Loucy (cell line): ENCODE data around the gene FANCC.

ENCODE experiments used
- H2AFZ ChIP-seq: fragments of 200-600 bp; sonication (generic); 2 replicates; pipeline ENCODE4 v1.6.0; 2016; ENCODE audit warnings: antibody characterized with exemption, mild to moderate bottlenecking, low read length, moderate library complexity
- H3F3A ChIP-seq: fragments of 200-600 bp; 2 replicates; pipeline ENCODE4 v1.6.0; 2016; ENCODE audit warnings: antibody characterized with exemption, low read depth, mild to moderate bottlenecking
- H3K27me3 ChIP-seq: fragments of 200-600 bp; sonication (generic); 2 replicates; pipeline ENCODE4 v1.6.1; 2014; ENCODE audit warnings: low read length, mild to moderate bottlenecking; ENCODE audit not compliant: insufficient read depth, poor library complexity, severe bottlenecking
- H3K36me3 ChIP-seq: fragments of 200-600 bp; sonication (generic); 2 replicates; pipeline ENCODE4 v1.6.1; 2016; ENCODE audit warnings: low read length; ENCODE audit not compliant: insufficient read depth
- H3K4me1 ChIP-seq: fragments of 200-600 bp; sonication (generic); 2 replicates; pipeline ENCODE4 v1.5.1; 2014; ENCODE audit warnings: low read length, mild to moderate bottlenecking; ENCODE audit not compliant: insufficient read depth, poor library complexity, severe bottlenecking
- H3K4me2 ChIP-seq: fragments of 200-600 bp; sonication (generic); 2 replicates; pipeline ENCODE4 v1.6.0; 2014; ENCODE audit warnings: antibody characterized with exemption, low read length, low read depth, mild to moderate bottlenecking; ENCODE audit not compliant: poor library complexity, severe bottlenecking
- H3K4me3 ChIP-seq: fragments of 200-600 bp; sonication (generic); 2 replicates; pipeline ENCODE4 v1.5.1; 2014; ENCODE audit warnings: low read length, mild to moderate bottlenecking, mixed read lengths; ENCODE audit not compliant: poor library complexity, severe bottlenecking
- H3K79me2 ChIP-seq: fragments of 200-600 bp; sonication (generic); 2 replicates; pipeline ENCODE4 v1.6.1; 2014; ENCODE audit warnings: low read length; ENCODE audit not compliant: insufficient read depth
- H3K9ac ChIP-seq: fragments of 200-600 bp; sonication (generic); 2 replicates; pipeline ENCODE4 v1.6.0; 2014; ENCODE audit warnings: mild to moderate bottlenecking, low read depth, low read length, moderate library complexity; ENCODE audit not compliant: poor library complexity, severe bottlenecking
- H3K9me2 ChIP-seq: fragments of 200-600 bp; sonication (generic); replicated peaks from 2 replicates; pipeline ENCODE4 v1.6.1; 2016; ENCODE audit warnings: low read depth, low read length, mixed read lengths
- H3K9me3 ChIP-seq: fragments of 200-600 bp; sonication (generic); 2 replicates; pipeline ENCODE4 v1.6.1; 2014; ENCODE audit warnings: mild to moderate bottlenecking, antibody characterized with exemption, low read length, low read depth; ENCODE audit not compliant: insufficient read depth
- H4K20me1 ChIP-seq: fragments of 200-600 bp; sonication (generic); 2 replicates; pipeline ENCODE4 v1.6.0; 2014; ENCODE audit warnings: antibody characterized with exemption, low read length, mild to moderate bottlenecking; ENCODE audit not compliant: insufficient read depth, poor library complexity, severe bottlenecking
- EZH2phosphoT487 ChIP-seq: fragments of 200-600 bp; IDR thresholded peaks from 2 replicates; pipeline ENCODE4 v1.6.1; 2018; ENCODE audit warnings: antibody characterized with exemption, mild to moderate bottlenecking, moderate library complexity, borderline replicate concordance
- TF ChIP-seq, protein P1 (sequence below): fragments of 200-600 bp; sonication (generic); conservative IDR thresholded peaks from 2 replicates; pipeline ENCODE4 v1.5.1; 2014; ENCODE audit warnings: mild to moderate bottlenecking, antibody characterized with exemption, low read length

The FANCC gene

DNA sequence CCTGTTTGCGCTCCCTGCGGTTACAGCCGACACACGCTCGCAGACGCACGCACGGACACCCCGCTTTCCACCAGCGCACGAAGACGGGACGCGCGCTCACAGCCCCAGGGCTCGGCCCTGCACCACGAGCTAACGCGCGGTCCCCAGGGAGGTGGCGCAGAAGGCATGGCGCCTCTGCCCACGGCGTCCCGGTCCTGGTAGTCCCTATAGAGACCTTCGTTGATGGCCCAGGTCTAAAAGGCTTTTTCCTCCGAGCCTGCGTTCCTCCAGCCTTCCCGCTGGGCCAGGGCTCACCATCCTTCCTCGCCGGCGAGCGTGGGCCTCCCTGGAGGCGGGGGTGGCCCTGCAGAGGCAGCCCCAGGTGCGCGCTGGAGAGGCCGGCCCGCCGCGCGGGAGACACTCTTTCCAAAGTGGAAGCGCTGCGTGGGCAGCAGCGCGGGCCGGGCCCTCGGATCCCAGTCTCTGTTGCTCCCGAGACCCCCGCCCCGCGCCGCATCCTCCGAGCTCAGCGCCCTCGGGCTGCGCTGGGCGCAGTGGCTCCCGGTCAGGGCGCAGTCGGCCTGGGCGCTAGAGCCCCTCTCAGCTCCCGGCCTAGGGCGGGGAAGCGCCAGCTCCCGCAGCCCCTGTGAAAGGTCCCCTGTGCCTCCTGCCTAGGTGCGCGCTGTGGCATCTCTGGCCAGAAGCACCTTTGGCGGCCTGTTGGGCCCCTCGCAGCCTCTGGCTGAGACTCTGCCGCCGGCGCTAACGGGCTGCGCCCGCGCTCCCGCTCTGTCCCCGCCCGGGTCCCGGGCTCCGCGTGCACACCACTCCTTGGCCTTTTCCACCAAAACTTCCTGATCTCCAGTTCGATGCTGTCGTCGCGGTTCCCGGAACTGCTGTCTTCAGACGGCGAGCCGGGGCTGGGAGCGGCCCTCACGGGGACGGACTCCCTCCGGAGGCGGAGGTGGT is 31.9 kb upstream of the FANCC start:
- Histone ChIP-seq H3K9me3 (no peaks in the 10 kb centered on the region; the same call in 1 of the 2 replicates), H3K9ac (no peak overlapping the region), H3K79me2 (no peaks in the 10 kb centered on the region), H3K36me3 (no peaks in the 10 kb centered on the region), H3F3A (no peaks in the 10 kb centered on the region), H3K4me1 (no peaks in the 10 kb centered on the region), H2AFZ (no peak overlapping the region), H3K4me2 (no peak overlapping the region), H3K9me2 (no peaks in the 10 kb centered on the region), H3K27me3 (peaks cover 16% of the 10 kb centered on the region), H3K4me3 (no peak overlapping the region), H4K20me1 (no peaks in the 10 kb centered on the region)
- no peak for TF ChIP-seq EZH2phosphoT487
- TF ChIP-seq, protein P1, sequence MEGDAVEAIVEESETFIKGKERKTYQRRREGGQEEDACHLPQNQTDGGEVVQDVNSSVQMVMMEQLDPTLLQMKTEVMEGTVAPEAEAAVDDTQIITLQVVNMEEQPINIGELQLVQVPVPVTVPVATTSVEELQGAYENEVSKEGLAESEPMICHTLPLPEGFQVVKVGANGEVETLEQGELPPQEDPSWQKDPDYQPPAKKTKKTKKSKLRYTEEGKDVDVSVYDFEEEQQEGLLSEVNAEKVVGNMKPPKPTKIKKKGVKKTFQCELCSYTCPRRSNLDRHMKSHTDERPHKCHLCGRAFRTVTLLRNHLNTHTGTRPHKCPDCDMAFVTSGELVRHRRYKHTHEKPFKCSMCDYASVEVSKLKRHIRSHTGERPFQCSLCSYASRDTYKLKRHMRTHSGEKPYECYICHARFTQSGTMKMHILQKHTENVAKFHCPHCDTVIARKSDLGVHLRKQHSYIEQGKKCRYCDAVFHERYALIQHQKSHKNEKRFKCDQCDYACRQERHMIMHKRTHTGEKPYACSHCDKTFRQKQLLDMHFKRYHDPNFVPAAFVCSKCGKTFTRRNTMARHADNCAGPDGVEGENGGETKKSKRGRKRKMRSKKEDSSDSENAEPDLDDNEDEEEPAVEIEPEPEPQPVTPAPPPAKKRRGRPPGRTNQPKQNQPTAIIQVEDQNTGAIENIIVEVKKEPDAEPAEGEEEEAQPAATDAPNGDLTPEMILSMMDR, result no peak

- no peaks in the 10 kb centered on the region for H3K36me3 ChIP-seq
- no peaks in the 10 kb centered on the region for H3F3A ChIP-seq
- no peak overlapping the region for H3K4me2 ChIP-seq
- no peak overlapping the region for H3K9ac ChIP-seq
- TF ChIP-seq, protein P1, result no peak
- TF ChIP-seq EZH2phosphoT487, result no peak
- H3K9me3 ChIP-seq, result no peaks in the 10 kb centered on the region
- H3K9me2 ChIP-seq, result no peaks in the 10 kb centered on the region
- peaks cover 10% of the 10 kb centered on the region for H3K4me1 ChIP-seq
- no peaks in the 10 kb centered on the region for H4K20me1 ChIP-seq
- H3K4me3 ChIP-seq, result no peak overlapping the region
- H3K27me3 ChIP-seq, result peaks cover 25% of the 10 kb centered on the region
- no peak overlapping the region for H2AFZ ChIP-seq
- no peaks in the 10 kb centered on the region for H3K79me2 ChIP-seq
Measured at GRCh38 chr9:95346021-95346420, 28.5 kb upstream of the FANCC start.

GRCh38 chr9:95344735-95345325 is 27.3 kb upstream of the FANCC start:
- Histone ChIP-seq H3K4me3 (no peak overlapping the region), H3F3A (no peaks in the 10 kb centered on the region), H3K36me3 (no peaks in the 10 kb centered on the region), H3K9me3 (no peaks in the 10 kb centered on the region), H3K4me2 (no peak overlapping the region), H3K9me2 (no peaks in the 10 kb centered on the region), H3K9ac (no peak overlapping the region), H3K27me3 (peaks cover 25% of the 10 kb centered on the region), H3K4me1 (peaks cover 10% of the 10 kb centered on the region), H3K79me2 (no peaks in the 10 kb centered on the region), H2AFZ (no peak overlapping the region), H4K20me1 (no peaks in the 10 kb centered on the region)
- TF ChIP-seq EZH2phosphoT487, result no peak
- TF ChIP-seq, protein P1, result no peak
